Subcutaneous abdominal adipose tissue (tissue), 5 donors: Measurements from ENCODE around the gene CD300LG.
"Not testable (repeated sequence)": the region's sequence is repeated elsewhere in the genome, so short reads cannot be mapped to it uniquely, and the experiment has no call there.

ENCODE experiments used
- H3K27ac ChIP-seq: one replicate; pipeline ENCODE4 v1.7.0; 2013; ENCODE audit warnings: low read depth, mild to moderate bottlenecking, inconsistent platforms, low read length, moderate library complexity
- H3K27me3 ChIP-seq, 5 donors: one replicate each; pipeline ENCODE4 v1.7.0; 2013; ENCODE audit warnings: low read length in 5 of 5, inconsistent platforms in 1 of 5; ENCODE audit not compliant: control insufficient read depth in 5 of 5, insufficient read depth in 4 of 5
- H3K36me3 ChIP-seq, 5 donors: one replicate each; pipeline ENCODE4 v1.7.0; 2013; ENCODE audit warnings: low read length in 5 of 5; ENCODE audit not compliant: control insufficient read depth in 5 of 5, insufficient read depth in 5 of 5
- H3K4me1 ChIP-seq, 5 donors: one replicate each; pipeline ENCODE4 v1.7.0; 2013; ENCODE audit warnings: low read length in 5 of 5, mild to moderate bottlenecking in 3 of 5, moderate library complexity in 1 of 5; ENCODE audit not compliant: control insufficient read depth in 5 of 5, insufficient read depth in 5 of 5
- H3K4me3 ChIP-seq, 5 donors: one replicate each; pipeline ENCODE4 v1.7.0; 2013; ENCODE audit warnings: low read length in 5 of 5, low read depth in 1 of 5
- H3K9ac ChIP-seq, 5 donors: one replicate each; pipeline ENCODE4 v1.7.0; 2013; ENCODE audit warnings: low read length in 5 of 5, mild to moderate bottlenecking in 4 of 5, moderate library complexity in 3 of 5
- H3K9me3 ChIP-seq, 5 donors: one replicate each; pipeline ENCODE4 v1.7.0; 2013; ENCODE audit warnings: low read length in 5 of 5; ENCODE audit not compliant: control insufficient read depth in 5 of 5
- donor health status: healthy.
- donor health status: healthy.
- donor health status: healthy.
- donor health status: healthy.
- donor health status: healthy.

The CD300LG gene

GRCh38 chr17:43881758-43882505 is 35.0 kb downstream of the CD300LG start:
- peaks cover 0 to 8% (median 0%) of the 10 kb centered on the region in 5 donors for H3K4me1 ChIP-seq

GRCh38 chr17:43882761-43883415 is 35.9 kb downstream of the CD300LG start:
- Histone ChIP-seq H3K36me3 (peaks cover 0 to 7% (median 0%) of the 10 kb centered on the region in 5 donors), H3K4me1 (peaks cover 0 to 8% (median 0%) of the 10 kb centered on the region in 5 donors), H3K9ac (no peak overlapping the region), H3K27me3 (no peaks in the 10 kb centered on the region), H3K27ac (no peak overlapping the region), H3K9me3 (no peaks in the 10 kb centered on the region), H3K4me3 (no peak overlapping the region)

More at GRCh38 chr17:43881758-43882505, 35.0 kb downstream of the CD300LG start:
- H3K27me3 ChIP-seq = no peaks in the 10 kb centered on the region
- H3K4me3 ChIP-seq = no peak overlapping the region
- H3K27ac ChIP-seq = no peak overlapping the region
- H3K9me3 ChIP-seq = no peaks in the 10 kb centered on the region
- peaks cover 0 to 7% (median 0%) of the 10 kb centered on the region in 5 donors for H3K36me3 ChIP-seq
- H3K9ac ChIP-seq = no peak overlapping the region

GRCh38 chr17:43888548-43888947 is 41.6 kb downstream of the CD300LG start:
- peaks cover 0 to 3% (median 0%) of the 10 kb centered on the region in 5 donors for H3K27me3 ChIP-seq
- H3K9me3 ChIP-seq = no peaks in the 10 kb centered on the region
- H3K4me1 ChIP-seq = no peaks in the 10 kb centered on the region
- H3K9ac ChIP-seq = no peak overlapping the region
- no peaks in the 10 kb centered on the region for H3K36me3 ChIP-seq
- no peak overlapping the region for H3K27ac ChIP-seq
- H3K4me3 ChIP-seq = no peak overlapping the region

DNA sequence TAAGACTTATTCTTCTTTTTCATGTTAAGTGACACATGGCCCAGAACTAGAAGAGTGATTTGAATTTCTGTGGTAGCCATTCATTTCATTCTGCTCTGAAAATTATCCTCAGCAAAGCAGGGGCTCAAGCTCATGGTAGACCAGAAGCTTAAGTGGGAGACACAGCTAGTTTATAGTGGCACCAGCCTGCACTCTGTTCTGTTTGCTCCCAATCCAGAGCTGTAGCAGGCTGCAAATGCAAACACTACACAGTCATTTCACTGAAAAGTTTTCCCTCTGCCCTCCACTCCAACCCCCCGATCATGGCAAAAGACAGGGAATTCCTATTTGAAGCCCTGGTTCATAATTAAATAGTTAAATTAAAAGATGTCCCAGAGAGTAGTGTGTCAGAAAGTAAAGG is 43.3 kb downstream of the CD300LG start:
- Histone ChIP-seq H3K9me3 (no peaks in the 10 kb centered on the region), H3K27ac (no peak overlapping the region), H3K27me3 (peaks cover 0 to 3% (median 0%) of the 10 kb centered on the region in 5 donors), H3K4me3 (no peak overlapping the region), H3K9ac (no peak overlapping the region), H3K4me1 (no peaks in the 10 kb centered on the region), H3K36me3 (no peaks in the 10 kb centered on the region)

- Histone ChIP-seq H3K27me3 (peaks cover 0 to 10% (median 3%) of the 10 kb centered on the region in 5 donors), H3K27ac (no peak overlapping the region), H3K36me3 (peaks cover 0 to 2% (median 0%) of the 10 kb centered on the region in 5 donors), H3K4me1 (no peaks in the 10 kb centered on the region), H3K4me3 (no peak overlapping the region), H3K9me3 (no peaks in the 10 kb centered on the region), H3K9ac (no peak overlapping the region)
Observed at GRCh38 chr17:43891851-43892646, 45.1 kb downstream of the CD300LG start.

DNA sequence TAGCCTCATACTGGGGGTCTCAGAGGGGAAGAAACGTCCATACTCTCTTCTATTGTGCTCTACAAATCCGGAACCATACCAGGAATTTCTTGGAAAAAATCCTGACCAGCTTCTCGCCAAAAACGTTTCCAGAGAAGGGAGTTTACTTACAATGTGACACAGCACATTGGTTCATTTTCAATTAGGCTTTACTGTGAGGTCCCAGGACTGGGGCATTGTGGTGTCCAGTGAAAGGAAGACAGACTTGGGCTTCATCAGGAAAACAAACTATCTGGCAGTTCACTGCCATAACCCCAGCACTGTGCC is 45.6 kb downstream of the CD300LG start:
- Histone ChIP-seq H3K9me3 (no peaks in the 10 kb centered on the region), H3K4me1 (no peaks in the 10 kb centered on the region), H3K4me3 (no peak overlapping the region), H3K9ac (no peak overlapping the region), H3K27ac (no peak overlapping the region), H3K36me3 (peaks cover 0 to 2% (median 0%) of the 10 kb centered on the region in 5 donors), H3K27me3 (peaks cover 0 to 10% (median 3%) of the 10 kb centered on the region in 5 donors)

DNA sequence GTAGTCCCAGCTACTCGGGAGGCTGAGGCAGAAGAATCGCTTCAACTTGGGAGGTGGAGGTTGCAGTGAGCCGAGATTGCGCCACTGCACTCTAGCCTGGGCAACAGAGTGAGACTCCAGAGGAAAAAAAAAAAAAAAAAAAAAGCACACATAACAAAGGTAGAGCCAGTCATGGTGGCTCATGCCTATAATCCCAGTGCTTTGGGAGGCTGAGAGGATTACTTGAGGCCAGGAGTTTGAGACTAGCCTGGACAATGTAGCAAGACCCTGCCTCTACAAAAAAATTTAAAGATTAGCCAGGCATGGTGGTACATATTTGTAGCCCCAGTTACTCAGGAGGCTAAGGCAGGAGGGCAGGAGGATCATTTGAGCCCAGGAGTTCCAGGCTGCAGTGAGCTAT is 47.5 kb downstream of the CD300LG start:
- H3K9ac ChIP-seq, H3K27ac ChIP-seq, H3K36me3 ChIP-seq, H3K9me3 ChIP-seq, H3K4me3 ChIP-seq, H3K4me1 ChIP-seq, H3K27me3 ChIP-seq: not testable (repeated sequence)

- no peaks in the 10 kb centered on the region for H3K9me3 ChIP-seq
- peaks cover 0 to 2% (median 0%) of the 10 kb centered on the region in 5 donors for H3K36me3 ChIP-seq
- H3K27ac ChIP-seq = no peak overlapping the region
- H3K4me1 ChIP-seq = peaks cover 3 to 15% (median 13%) of the 10 kb centered on the region in 5 donors
- peaks cover 3 to 23% (median 10%) of the 10 kb centered on the region in 5 donors for H3K27me3 ChIP-seq
- H3K4me3 ChIP-seq = no peak overlapping the region
- no peak overlapping the region for H3K9ac ChIP-seq
Observed at GRCh38 chr17:43897831-43898230, 50.9 kb downstream of the CD300LG start.

- Histone ChIP-seq H3K4me3 (no peak overlapping the region), H3K27me3 (peaks cover 3 to 23% (median 10%) of the 10 kb centered on the region in 5 donors), H3K27ac (no peak overlapping the region), H3K9ac (no peak overlapping the region), H3K4me1 (peaks cover 3 to 15% (median 13%) of the 10 kb centered on the region in 5 donors), H3K9me3 (no peaks in the 10 kb centered on the region), H3K36me3 (peaks cover 0 to 2% (median 0%) of the 10 kb centered on the region in 5 donors)
Observed at GRCh38 chr17:43898446-43898845, 51.5 kb downstream of the CD300LG start.
